AG09319 (cell line): ENCODE results near the gene MSRB1.
A peak's percentile ranks its signal among the peaks of the same experiment; 100 is the strongest.

Source experiments
- DNase-seq: peaks from one replicate; pipeline ENCODE4 v3.0.0-alpha.2; 2010; ENCODE audit warnings: low read depth; ENCODE audit errors: extremely low read depth
- TF ChIP-seq, protein P1 (sequence below): IDR thresholded peaks from 2 replicates; pipeline ENCODE4 v1.5.1; 2011; ENCODE audit warnings: low read depth, mild to moderate bottlenecking, inconsistent platforms, low read length, moderate library complexity

Gene MSRB1

DNA sequence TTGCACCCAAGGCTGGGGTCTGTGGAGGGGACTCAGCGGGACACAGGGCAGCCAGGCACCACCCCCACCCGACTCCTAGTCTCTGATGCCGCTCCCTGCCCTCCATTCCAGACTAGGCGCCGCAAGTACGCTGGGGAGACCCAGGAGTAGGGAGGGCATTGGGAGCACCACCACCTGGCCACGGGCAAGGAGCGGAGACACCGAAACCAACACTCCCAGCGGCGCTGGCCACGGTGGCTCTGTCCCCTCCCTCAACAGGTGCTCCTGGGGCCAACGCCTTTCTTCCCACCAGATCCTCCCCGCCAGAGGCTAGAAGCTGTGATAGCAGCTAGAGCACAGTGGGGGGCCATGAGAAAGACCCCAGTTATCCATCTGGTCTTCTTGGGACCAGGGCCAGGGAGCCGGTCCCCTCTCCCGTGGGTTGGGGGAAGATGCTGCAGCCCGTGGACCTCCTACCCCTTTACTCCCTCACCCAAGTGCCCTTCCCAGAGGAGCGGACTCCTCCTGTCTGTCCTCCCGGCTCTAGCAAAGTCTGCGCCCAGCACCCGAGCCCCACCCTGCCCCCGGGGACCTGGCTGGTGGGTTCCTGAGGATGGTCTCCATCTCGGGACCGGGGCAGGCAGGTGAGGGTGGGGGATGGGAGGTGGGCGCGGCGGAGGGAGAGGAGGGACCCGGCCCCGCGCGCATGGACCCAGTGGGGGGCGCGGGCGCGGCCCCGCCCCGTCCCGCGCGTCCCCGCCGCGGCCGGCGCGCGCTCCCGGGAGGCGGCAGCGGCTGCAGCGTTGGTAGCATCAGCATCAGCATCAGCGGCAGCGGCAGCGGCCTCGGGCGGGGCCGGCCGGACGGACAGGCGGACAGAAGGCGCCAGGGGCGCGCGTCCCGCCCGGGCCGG lies 46.5 kb upstream of the MSRB1 start, which contains the start of gene SYNGR3:
TSS of gene SYNGR3 (plus strand) at position 762 of the 892 bp plus-strand sequence. CDS start 133 bp downstream, outside the sequence.
- no peak for DNase-seq
- TF ChIP-seq, protein P1, sequence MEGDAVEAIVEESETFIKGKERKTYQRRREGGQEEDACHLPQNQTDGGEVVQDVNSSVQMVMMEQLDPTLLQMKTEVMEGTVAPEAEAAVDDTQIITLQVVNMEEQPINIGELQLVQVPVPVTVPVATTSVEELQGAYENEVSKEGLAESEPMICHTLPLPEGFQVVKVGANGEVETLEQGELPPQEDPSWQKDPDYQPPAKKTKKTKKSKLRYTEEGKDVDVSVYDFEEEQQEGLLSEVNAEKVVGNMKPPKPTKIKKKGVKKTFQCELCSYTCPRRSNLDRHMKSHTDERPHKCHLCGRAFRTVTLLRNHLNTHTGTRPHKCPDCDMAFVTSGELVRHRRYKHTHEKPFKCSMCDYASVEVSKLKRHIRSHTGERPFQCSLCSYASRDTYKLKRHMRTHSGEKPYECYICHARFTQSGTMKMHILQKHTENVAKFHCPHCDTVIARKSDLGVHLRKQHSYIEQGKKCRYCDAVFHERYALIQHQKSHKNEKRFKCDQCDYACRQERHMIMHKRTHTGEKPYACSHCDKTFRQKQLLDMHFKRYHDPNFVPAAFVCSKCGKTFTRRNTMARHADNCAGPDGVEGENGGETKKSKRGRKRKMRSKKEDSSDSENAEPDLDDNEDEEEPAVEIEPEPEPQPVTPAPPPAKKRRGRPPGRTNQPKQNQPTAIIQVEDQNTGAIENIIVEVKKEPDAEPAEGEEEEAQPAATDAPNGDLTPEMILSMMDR, result no peak

DNA sequence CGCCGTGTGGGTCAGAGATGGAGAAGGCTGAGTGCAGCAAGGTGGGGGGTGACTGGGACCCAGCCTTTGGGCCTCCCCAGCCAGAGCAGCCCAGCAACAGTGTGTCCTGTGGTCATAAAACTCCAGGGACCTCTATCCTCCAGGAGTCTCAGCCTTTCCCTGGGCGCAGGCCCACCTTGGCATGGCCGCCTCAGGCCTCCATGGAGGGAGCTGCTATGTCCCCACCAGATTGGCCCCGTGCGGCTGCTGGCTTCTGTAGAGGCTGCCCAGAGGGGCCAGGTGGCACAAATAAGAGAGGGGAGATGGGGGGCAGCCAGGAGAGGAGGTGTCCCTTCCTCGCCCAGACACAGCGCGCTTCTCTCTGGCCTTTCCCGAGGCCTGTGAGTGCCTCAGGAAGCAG lies 44.2 kb upstream of the MSRB1 start:
- no peak for DNase-seq
- TF ChIP-seq, protein P1, result no peak

GRCh38 chr16:1985466-1986150 lies 42.6 kb upstream of the MSRB1 start:
- no peak for DNase-seq

GRCh38 chr16:1984347-1985225 lies 41.6 kb upstream of the MSRB1 start:
- TF ChIP-seq, protein P1, result no peak
- no peak for DNase-seq

More at GRCh38 chr16:1985466-1986150, 42.6 kb upstream of the MSRB1 start:
- TF ChIP-seq, protein P1, result no peak

DNA sequence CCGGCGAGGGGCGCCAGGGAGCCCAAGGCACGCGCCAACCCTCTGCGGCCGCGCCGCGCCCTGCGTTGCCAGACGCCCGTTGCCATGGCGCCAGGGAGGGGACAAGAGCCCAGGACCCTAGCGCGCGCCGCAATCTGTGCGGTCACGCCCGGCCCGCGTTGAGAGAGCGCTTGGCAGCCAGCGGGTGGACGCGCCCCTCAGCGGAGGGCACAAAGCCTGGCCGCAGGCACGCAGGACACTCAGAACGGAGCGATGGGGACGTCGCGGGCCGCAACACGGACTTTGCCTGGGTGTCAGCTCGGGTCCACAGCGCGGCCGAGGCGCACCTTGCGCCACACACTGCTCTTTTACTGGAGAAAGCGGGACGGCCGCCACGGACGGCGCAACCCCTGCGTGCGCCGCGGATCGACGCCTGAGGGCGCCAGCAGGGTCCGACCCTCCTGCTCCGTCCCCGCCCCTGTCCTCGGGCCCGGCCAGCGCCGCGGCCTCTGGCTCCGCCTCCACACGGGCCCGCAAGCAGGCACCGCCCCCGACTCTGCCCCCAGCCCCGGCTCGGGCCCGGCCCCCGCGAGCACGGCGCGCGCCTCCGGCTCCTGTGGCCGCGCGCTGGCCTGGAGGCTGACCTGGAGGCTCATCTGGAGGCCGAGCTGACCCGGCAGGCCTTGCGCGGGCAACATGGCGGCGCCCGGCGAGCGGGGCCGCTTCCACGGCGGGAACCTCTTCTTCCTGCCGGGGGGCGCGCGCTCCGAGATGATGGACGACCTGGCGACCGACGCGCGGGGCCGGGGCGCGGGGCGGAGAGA lies 40.7 kb upstream of the MSRB1 start, which contains the start of gene GFER:
TSS of gene GFER (plus strand) at position 650 of the 803 bp plus-strand sequence. CDS start at position 676, 26 bp downstream.
- TF ChIP-seq, protein P1, result peak; percentile 27
- peak; percentile 83 for DNase-seq

DNA sequence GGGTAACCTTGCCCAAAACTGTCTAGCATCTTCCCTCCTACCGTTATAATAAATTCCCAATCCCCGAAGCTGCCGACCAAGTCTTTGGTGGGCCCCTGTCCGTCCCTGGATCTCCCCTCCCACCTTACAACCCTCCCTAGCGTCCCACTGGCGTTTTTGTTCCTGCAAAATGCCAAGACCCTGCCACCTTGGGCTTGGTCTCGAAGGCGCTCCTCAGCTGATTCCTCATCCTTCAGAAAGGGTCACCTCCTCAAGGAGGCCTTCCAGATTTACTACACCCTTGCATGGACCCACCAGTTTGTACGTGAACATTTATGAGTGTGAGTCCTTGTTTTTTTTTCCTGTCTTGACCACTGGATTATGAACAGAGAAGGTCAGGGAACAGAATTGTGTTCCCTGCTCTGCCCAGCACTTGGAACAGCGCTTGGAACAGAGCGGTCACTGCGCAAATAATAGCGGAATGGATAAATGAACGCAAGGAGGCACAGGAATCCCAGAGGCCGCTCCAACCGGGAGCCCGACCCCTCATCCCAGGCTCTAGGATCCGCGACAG lies 40.1 kb upstream of the MSRB1 start:
- no peak for DNase-seq
- TF ChIP-seq, protein P1, result peak; percentile 27
